Mononuclear cell (primary cell): ENCODE results near the gene SENP1. TPM values are rescaled to one million over a fixed set of nuclear protein-coding genes. Genes with fewer than 3 reads are reported as not detected.

Source experiments
- H3K27me3 ChIP-seq: 2 replicates; pipeline ENCODE4 v1.6.0; 2011; ENCODE audit warnings: low read length, control low read depth; ENCODE audit not compliant: insufficient read depth
- H3K4me1 ChIP-seq: 2 replicates; pipeline ENCODE4 v1.5.1; 2011; ENCODE audit warnings: mild to moderate bottlenecking, low read length, control low read depth; ENCODE audit not compliant: insufficient read depth
- H3K4me3 ChIP-seq: 2 replicates; pipeline ENCODE4 v1.5.1; 2011; ENCODE audit warnings: mild to moderate bottlenecking, low read length, moderate library complexity
- H3K9me3 ChIP-seq: 2 replicates; pipeline ENCODE4 v1.5.1; 2011; ENCODE audit warnings: low read depth, mild to moderate bottlenecking, control low read depth, low read length
- total RNA-seq: library from RNA; depleted of rRNA; stranded (reverse); fragments of >200 nt; gene quantifications from one replicate; pipeline ENCODE4 v1.2.3, GENCODE V29; 2012

The SENP1 gene
- total RNA-seq, 1 donor: 52.9 TPM

- no peaks in the 10 kb centered on the region for H3K9me3 ChIP-seq
- H3K27me3 ChIP-seq: no peaks in the 10 kb centered on the region
- no peaks in the 10 kb centered on the region for H3K4me1 ChIP-seq
- H3K4me3 ChIP-seq: no peak overlapping the region
These were observed 42.3 kb downstream of the SENP1 start for GRCh38 chr12:48063530-48063929.

- Histone ChIP-seq H3K4me1 (no peaks in the 10 kb centered on the region), H3K4me3 (no peak overlapping the region), H3K27me3 (no peaks in the 10 kb centered on the region), H3K9me3 (no peaks in the 10 kb centered on the region)
These were observed 43.8 kb downstream of the SENP1 start for GRCh38 chr12:48061938-48062719.

GRCh38 chr12:48060474-48060873, 45.4 kb downstream of the SENP1 start:
- Histone ChIP-seq H3K4me1 (no peaks in the 10 kb centered on the region), H3K9me3 (no peaks in the 10 kb centered on the region), H3K4me3 (no peak overlapping the region), H3K27me3 (no peaks in the 10 kb centered on the region)

GRCh38 chr12:48058771-48059170, 47.1 kb downstream of the SENP1 start:
- Histone ChIP-seq H3K27me3 (no peaks in the 10 kb centered on the region), H3K4me3 (no peak overlapping the region), H3K9me3 (no peaks in the 10 kb centered on the region), H3K4me1 (no peaks in the 10 kb centered on the region)

GRCh38 chr12:48054955-48055821, 50.7 kb downstream of the SENP1 start:
- Histone ChIP-seq H3K9me3 (no peaks in the 10 kb centered on the region), H3K4me3 (no peak overlapping the region)

GRCh38 chr12:48053883-48054282, 52.0 kb downstream of the SENP1 start:
- Histone ChIP-seq H3K4me1 (no peaks in the 10 kb centered on the region), H3K4me3 (no peak overlapping the region), H3K27me3 (no peaks in the 10 kb centered on the region), H3K9me3 (no peaks in the 10 kb centered on the region)

More at GRCh38 chr12:48054955-48055821, 50.7 kb downstream of the SENP1 start:
- no peaks in the 10 kb centered on the region for H3K27me3 ChIP-seq
- no peaks in the 10 kb centered on the region for H3K4me1 ChIP-seq

GRCh38 chr12:48053122-48053521, 52.8 kb downstream of the SENP1 start:
- Histone ChIP-seq H3K4me1 (no peaks in the 10 kb centered on the region), H3K4me3 (no peak overlapping the region), H3K9me3 (no peaks in the 10 kb centered on the region), H3K27me3 (no peaks in the 10 kb centered on the region)

GRCh38 chr12:48051681-48052080, 54.2 kb downstream of the SENP1 start:
- Histone ChIP-seq H3K27me3 (no peaks in the 10 kb centered on the region), H3K9me3 (no peaks in the 10 kb centered on the region), H3K4me3 (no peak overlapping the region), H3K4me1 (no peaks in the 10 kb centered on the region)

- H3K4me3 ChIP-seq: no peak overlapping the region
- no peaks in the 10 kb centered on the region for H3K9me3 ChIP-seq
- H3K27me3 ChIP-seq: no peaks in the 10 kb centered on the region
- H3K4me1 ChIP-seq: no peaks in the 10 kb centered on the region
These were observed 55.7 kb downstream of the SENP1 start for GRCh38 chr12:48050174-48050573.

GRCh38 chr12:48045965-48046518, 59.8 kb downstream of the SENP1 start:
- Histone ChIP-seq H3K4me1 (no peaks in the 10 kb centered on the region), H3K27me3 (no peaks in the 10 kb centered on the region), H3K4me3 (no peak overlapping the region), H3K9me3 (no peaks in the 10 kb centered on the region)

- Histone ChIP-seq H3K27me3 (no peaks in the 10 kb centered on the region), H3K9me3 (no peaks in the 10 kb centered on the region), H3K4me1 (no peaks in the 10 kb centered on the region), H3K4me3 (no peak overlapping the region)
These were observed 60.6 kb downstream of the SENP1 start for GRCh38 chr12:48045061-48045846.

- Histone ChIP-seq H3K27me3 (no peaks in the 10 kb centered on the region), H3K4me3 (no peak overlapping the region), H3K4me1 (no peaks in the 10 kb centered on the region), H3K9me3 (no peaks in the 10 kb centered on the region)
These were observed 61.5 kb downstream of the SENP1 start for GRCh38 chr12:48044396-48044795.

- Histone ChIP-seq H3K4me1 (no peaks in the 10 kb centered on the region), H3K27me3 (no peaks in the 10 kb centered on the region), H3K9me3 (no peaks in the 10 kb centered on the region), H3K4me3 (no peak overlapping the region)
These were observed 62.1 kb downstream of the SENP1 start for GRCh38 chr12:48043771-48044170.

GRCh38 chr12:48041591-48042423, 64.1 kb downstream of the SENP1 start:
- Histone ChIP-seq H3K9me3 (no peaks in the 10 kb centered on the region), H3K4me1 (peaks cover 13% of the 10 kb centered on the region), H3K27me3 (no peaks in the 10 kb centered on the region), H3K4me3 (no peak overlapping the region)
